ENCODE measurements around the gene LIPH.

The LIPH gene

GRCh38 chr3:185526349-185526951, 25.9 kb downstream of the LIPH start:
- no peaks in the 10 kb centered on the region for H3K9me3 ChIP-seq (ENCODE audit: insufficient read depth, low read length, severe bottlenecking)
- H3K4me1 ChIP-seq (ENCODE audit: insufficient read depth, low read length) = no peaks in the 10 kb centered on the region
- TF ChIP-seq, protein P1, sequence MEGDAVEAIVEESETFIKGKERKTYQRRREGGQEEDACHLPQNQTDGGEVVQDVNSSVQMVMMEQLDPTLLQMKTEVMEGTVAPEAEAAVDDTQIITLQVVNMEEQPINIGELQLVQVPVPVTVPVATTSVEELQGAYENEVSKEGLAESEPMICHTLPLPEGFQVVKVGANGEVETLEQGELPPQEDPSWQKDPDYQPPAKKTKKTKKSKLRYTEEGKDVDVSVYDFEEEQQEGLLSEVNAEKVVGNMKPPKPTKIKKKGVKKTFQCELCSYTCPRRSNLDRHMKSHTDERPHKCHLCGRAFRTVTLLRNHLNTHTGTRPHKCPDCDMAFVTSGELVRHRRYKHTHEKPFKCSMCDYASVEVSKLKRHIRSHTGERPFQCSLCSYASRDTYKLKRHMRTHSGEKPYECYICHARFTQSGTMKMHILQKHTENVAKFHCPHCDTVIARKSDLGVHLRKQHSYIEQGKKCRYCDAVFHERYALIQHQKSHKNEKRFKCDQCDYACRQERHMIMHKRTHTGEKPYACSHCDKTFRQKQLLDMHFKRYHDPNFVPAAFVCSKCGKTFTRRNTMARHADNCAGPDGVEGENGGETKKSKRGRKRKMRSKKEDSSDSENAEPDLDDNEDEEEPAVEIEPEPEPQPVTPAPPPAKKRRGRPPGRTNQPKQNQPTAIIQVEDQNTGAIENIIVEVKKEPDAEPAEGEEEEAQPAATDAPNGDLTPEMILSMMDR (IDR thresholded peaks at IDR 0.05; ENCODE audit: borderline replicate concordance, extremely low read depth, low read length, poor library complexity, severe bottlenecking) = no peak
- no peak for TF ChIP-seq EZH2 (IDR thresholded peaks at IDR 0.05; ENCODE audit: borderline replicate concordance, low read depth, low read length, severe bottlenecking)
- H3K36me3 ChIP-seq (ENCODE audit: insufficient read depth, low read length) = no peaks in the 10 kb centered on the region
- no peak for DNase-seq
- H3K4me2 ChIP-seq (ENCODE audit: insufficient read depth, low read length) = no peak overlapping the region
- peaks cover 5% of the 10 kb centered on the region for H3K27me3 ChIP-seq (ENCODE audit: insufficient read depth, low read length, poor library complexity)
- no peaks in the 10 kb centered on the region for H4K20me1 ChIP-seq (ENCODE audit: insufficient read depth, low read length)
- no peak overlapping the region for H3K27ac ChIP-seq (ENCODE audit: low read length)
- H3K4me3 ChIP-seq (ENCODE audit: low read depth in 1 of 2, low read length in 2 of 2) = no peak overlapping the region
- H3K79me2 ChIP-seq (ENCODE audit: insufficient read depth, low read length) = no peaks in the 10 kb centered on the region
- H2AFZ ChIP-seq (ENCODE audit: low read depth, low read length) = no peak overlapping the region
- no peak for ATAC-seq (ENCODE audit: insufficient read depth, low read depth)
- H3K9ac ChIP-seq (ENCODE audit: low read depth, low read length) = no peak overlapping the region

DNA sequence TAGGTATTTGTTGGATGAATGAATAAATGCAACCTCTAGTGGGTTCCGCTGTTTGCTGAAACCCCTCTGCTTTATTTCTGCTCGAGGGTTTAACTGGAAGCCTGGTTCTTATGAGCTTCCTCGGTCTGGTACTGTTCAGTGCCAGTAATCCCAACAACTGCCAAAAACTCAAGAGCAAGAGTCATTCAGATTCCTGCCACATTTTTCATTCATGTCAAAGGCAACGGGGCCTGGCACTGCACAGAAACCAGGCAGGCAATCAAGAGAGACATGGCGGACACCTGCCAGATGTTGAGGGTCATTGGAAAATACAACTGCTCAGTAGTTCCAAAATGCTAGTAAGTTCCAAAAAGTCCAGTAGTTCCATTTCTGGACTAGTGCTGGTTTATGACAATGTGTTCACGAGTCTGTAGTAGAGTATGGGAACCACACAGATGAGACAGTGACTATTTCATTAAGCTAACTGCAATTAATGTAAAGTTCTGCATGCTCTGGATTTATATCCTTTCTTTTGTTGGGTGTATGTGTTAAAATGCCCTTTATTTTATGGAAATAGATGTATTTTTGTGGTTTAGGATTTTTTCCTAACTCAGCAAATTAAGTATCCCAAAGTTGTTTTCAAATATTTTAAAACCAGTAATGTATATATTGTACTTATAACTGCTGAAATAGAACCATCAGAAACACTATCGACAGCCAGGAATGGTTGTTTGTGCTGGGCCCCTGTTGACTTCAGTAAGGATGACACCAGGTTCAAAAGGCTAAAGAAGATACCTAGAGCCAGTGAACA, 30.8 kb downstream of the LIPH start:
- Histone ChIP-seq H2AFZ (ENCODE audit: low read depth, low read length) (no peak overlapping the region), H3K79me2 (ENCODE audit: insufficient read depth, low read length) (no peaks in the 10 kb centered on the region), H3K27me3 (ENCODE audit: insufficient read depth, low read length, poor library complexity) (peaks cover 5% of the 10 kb centered on the region), H3K4me3 (ENCODE audit: low read depth in 1 of 2, low read length in 2 of 2) (no peak overlapping the region), H3K4me2 (ENCODE audit: insufficient read depth, low read length) (no peak overlapping the region), H3K9ac (ENCODE audit: low read depth, low read length) (no peak overlapping the region), H3K4me1 (ENCODE audit: insufficient read depth, low read length) (no peaks in the 10 kb centered on the region), H4K20me1 (ENCODE audit: insufficient read depth, low read length) (no peaks in the 10 kb centered on the region), H3K36me3 (ENCODE audit: insufficient read depth, low read length) (no peaks in the 10 kb centered on the region), H3K9me3 (ENCODE audit: insufficient read depth, low read length, severe bottlenecking) (no peaks in the 10 kb centered on the region), H3K27ac (ENCODE audit: low read length) (no peak overlapping the region)
- DNase-seq (no peak), ATAC-seq (ENCODE audit: insufficient read depth, low read depth) (no peak)
- TF ChIP-seq, protein P1 (IDR thresholded peaks at IDR 0.05; ENCODE audit: borderline replicate concordance, extremely low read depth, low read length, poor library complexity, severe bottlenecking) = no peak
- no peak for TF ChIP-seq EZH2 (IDR thresholded peaks at IDR 0.05; ENCODE audit: borderline replicate concordance, low read depth, low read length, severe bottlenecking)

GRCh38 chr3:185519021-185519420, 33.4 kb downstream of the LIPH start:
- no peak overlapping the region for H3K4me3 ChIP-seq (ENCODE audit: low read depth in 1 of 2, low read length in 2 of 2)
- no peaks in the 10 kb centered on the region for H4K20me1 ChIP-seq (ENCODE audit: insufficient read depth, low read length)
- no peak for ATAC-seq (ENCODE audit: insufficient read depth, low read depth)
- no peak overlapping the region for H3K4me2 ChIP-seq (ENCODE audit: insufficient read depth, low read length)
- H3K4me1 ChIP-seq (ENCODE audit: insufficient read depth, low read length) = no peaks in the 10 kb centered on the region
- no peak for TF ChIP-seq EZH2 (IDR thresholded peaks at IDR 0.05; ENCODE audit: borderline replicate concordance, low read depth, low read length, severe bottlenecking)
- TF ChIP-seq, protein P1 (IDR thresholded peaks at IDR 0.05; ENCODE audit: borderline replicate concordance, extremely low read depth, low read length, poor library complexity, severe bottlenecking) = no peak
- H3K27me3 ChIP-seq (ENCODE audit: insufficient read depth, low read length, poor library complexity) = peaks cover 5% of the 10 kb centered on the region
- H2AFZ ChIP-seq (ENCODE audit: low read depth, low read length) = no peak overlapping the region
- H3K9me3 ChIP-seq (ENCODE audit: insufficient read depth, low read length, severe bottlenecking) = no peaks in the 10 kb centered on the region
- DNase-seq = no peak
- H3K36me3 ChIP-seq (ENCODE audit: insufficient read depth, low read length) = no peaks in the 10 kb centered on the region
- no peak overlapping the region for H3K9ac ChIP-seq (ENCODE audit: low read depth, low read length)
- H3K79me2 ChIP-seq (ENCODE audit: insufficient read depth, low read length) = no peaks in the 10 kb centered on the region
- no peak overlapping the region for H3K27ac ChIP-seq (ENCODE audit: low read length)
